H1 (cell line): ENCODE measurements around the gene TGFBR1.

Experiments used
- ATF3 ChIP-seq: IDR thresholded peaks from 2 replicates; pipeline ENCODE4 v1.6.1; 2011; ENCODE audit warnings: low read depth, mild to moderate bottlenecking, low read length; ENCODE audit not compliant: insufficient read depth
- CBX5 ChIP-seq: fragments of 300-800, 300-1000 bp; sonication (generic); IDR thresholded peaks from 2 replicates; pipeline ENCODE4 v1.7.1; 2016; ENCODE audit warnings: antibody characterized with exemption, low read length, low read depth
- CHD2 ChIP-seq: IDR thresholded peaks from 2 replicates; pipeline ENCODE4 v1.6.1; 2012; ENCODE audit warnings: low read length, improper control_type of control experiment
- CHD7 ChIP-seq: fragments of 300-600 bp; sonication (generic); IDR thresholded peaks from 2 replicates; pipeline ENCODE4 v1.7.1; 2012; ENCODE audit warnings: low read length, moderate library complexity, mild to moderate bottlenecking, inconsistent platforms; ENCODE audit not compliant: insufficient replicate concordance
- CTCF ChIP-seq, 3 experiments: IDR thresholded peaks; 1 replicate in 2 of 3; 2 replicates in 1 of 3; pipeline versions ENCODE4 v1.5.1 to v1.6.1; 2011; ENCODE audit warnings: low read length in 3 of 3, mild to moderate bottlenecking in 3 of 3, inconsistent platforms in 2 of 3, low read depth in 1 of 3, moderate library complexity in 1 of 3; ENCODE audit not compliant: insufficient read depth in 1 of 3; ENCODE audit errors: control extremely low read depth in 1 of 3
- GABPA ChIP-seq: IDR thresholded peaks from 2 replicates; pipeline ENCODE4 v1.6.1; 2011; ENCODE audit warnings: mild to moderate bottlenecking, low read length, moderate library complexity, borderline replicate concordance; ENCODE audit not compliant: insufficient read depth
- RAD21 ChIP-seq, 2 experiments: IDR thresholded peaks in 1 of 2; conservative IDR thresholded peaks in 1 of 2; 2 replicates each; pipeline ENCODE4 v1.6.1; 2011; ENCODE audit warnings: low read depth in 2 of 2, low read length in 2 of 2, improper control_type of control experiment in 1 of 2, inconsistent platforms in 1 of 2, mild to moderate bottlenecking in 1 of 2, moderate library complexity in 1 of 2
- RFX5 ChIP-seq: IDR thresholded peaks from 2 replicates; pipeline ENCODE4 v1.6.1; 2011; ENCODE audit warnings: low read depth, low read length, improper control_type of control experiment, borderline replicate concordance
- RNF2 ChIP-seq: fragments of 200-900, 300-1000 bp; sonication (generic); IDR thresholded peaks from 2 replicates; pipeline ENCODE4 v1.7.1; 2016; ENCODE audit warnings: borderline replicate concordance, low read depth, mild to moderate bottlenecking, antibody characterized with exemption, low read length; ENCODE audit not compliant: poor library complexity, severe bottlenecking; ENCODE audit errors: missing control alignments
- SRF ChIP-seq: IDR thresholded peaks from 2 replicates; pipeline ENCODE4 v1.6.1; 2011; ENCODE audit warnings: mild to moderate bottlenecking, low read depth, low read length, moderate library complexity
- YY1 ChIP-seq: IDR thresholded peaks from 2 replicates; pipeline ENCODE4 v1.6.1; 2011; ENCODE audit warnings: low read depth, mild to moderate bottlenecking, low read length

- TF ChIP-seq CTCF (IDR thresholded peaks at IDR 0.05; ENCODE audit: control extremely low read depth in 1 of 3, insufficient read depth in 1 of 3, low read depth in 1 of 3, low read length in 3 of 3), result no peak
- TF ChIP-seq RNF2, result no peak
- TF ChIP-seq CBX5, result no peak
- no peak for TF ChIP-seq CHD2
- no peak for TF ChIP-seq ATF3
- no peak for TF ChIP-seq RAD21 (IDR thresholded peaks at IDR 0.05 in 1 of 2, conservative IDR thresholded peaks at IDR 0.05 in 1 of 2; ENCODE audit: low read depth in 2 of 2, low read length in 2 of 2)
- no peak for TF ChIP-seq RFX5
- no peak for TF ChIP-seq CHD7
- TF ChIP-seq GABPA, result no peak
- TF ChIP-seq YY1, result no peak
- no peak for TF ChIP-seq SRF
Observed at GRCh38 chr9:99127356-99128132, 22.6 kb downstream of the TGFBR1 start.
